Hematopoietic multipotent progenitor cell (in vitro differentiated cells): Measurements from ENCODE around the gene STOML3. TPM values are rescaled to one million over a fixed set of nuclear protein-coding genes. Genes with fewer than 3 reads are reported as not detected.
"Not testable (repeated sequence)": the region's sequence is repeated elsewhere in the genome, so short reads cannot be mapped to it uniquely, and the experiment has no call there.

Experiments
- DNase-seq, 3 donors: peaks; one replicate each; pipeline ENCODE4 v3.0.0-alpha.2; 2011 to 2015; ENCODE audit warnings: low read depth in 2 of 3, low spot score in 2 of 3
- total RNA-seq: library from RNA; depleted of rRNA; stranded (reverse); fragments of >200 nt; gene quantifications from one replicate; pipeline ENCODE4 v1.2.3, GENCODE V29; 2012

STOML3 gene
- total RNA-seq = 0.54 TPM

GRCh38 chr13:38990693-38991092, at the start of gene STOML3:
TSS of gene STOML3 (minus strand) at chr13:38990831. CDS start at chr13:38990721, 110 bp downstream.
- peak in 1 of 3 donors; percentile 55 for DNase-seq

- no peak for DNase-seq
These were observed 49.6 kb upstream of the STOML3 start for GRCh38 chr13:39040206-39040605.

- no peak for DNase-seq
These were observed 48.4 kb upstream of the STOML3 start for GRCh38 chr13:39039041-39039440.

- peak in 1 of 3 donors; percentile 46 for DNase-seq
These were observed 48.0 kb upstream of the STOML3 start for GRCh38 chr13:39038569-39039030.

- DNase-seq = peak; percentile 67 to 98 (median 96)
These were observed 47.4 kb upstream of the STOML3 start, which contains the start of the genes NHLRC3 and PROSER1 for GRCh38 chr13:39037880-39038568. TSS of gene NHLRC3 (plus strand) at chr13:39038456. CDS start at chr13:39038640, 184 bp downstream. TSS of gene PROSER1 (minus strand) at chr13:39038089. CDS start at chr13:39037242, 847 bp downstream.

GRCh38 chr13:39037410-39037879, 46.8 kb upstream of the STOML3 start:
- DNase-seq = peak in 1 of 3 donors; percentile 26

- DNase-seq = peak in 1 of 3 donors; percentile 35
These were observed 45.6 kb upstream of the STOML3 start for GRCh38 chr13:39036212-39036611.

- no peak for DNase-seq
These were observed 45.2 kb upstream of the STOML3 start for GRCh38 chr13:39035799-39036198.

- DNase-seq = no peak
These were observed 44.6 kb upstream of the STOML3 start for GRCh38 chr13:39035204-39035603.

- no peak for DNase-seq
These were observed 43.5 kb upstream of the STOML3 start for GRCh38 chr13:39034085-39034484.

- no peak for DNase-seq
These were observed 41.5 kb upstream of the STOML3 start for GRCh38 chr13:39032150-39032549.

- DNase-seq = no peak
These were observed 34.8 kb upstream of the STOML3 start for GRCh38 chr13:39025433-39025839.

GRCh38 chr13:39023761-39024160, 33.1 kb upstream of the STOML3 start:
- no peak for DNase-seq

GRCh38 chr13:39023316-39023715, 32.7 kb upstream of the STOML3 start:
- DNase-seq = no peak

GRCh38 chr13:39020853-39021462, 30.3 kb upstream of the STOML3 start:
- DNase-seq = no peak

- peak in 1 of 3 donors; percentile 43 for DNase-seq
These were observed 26.2 kb upstream of the STOML3 start for GRCh38 chr13:39016787-39017186.

GRCh38 chr13:39016087-39016486, 25.5 kb upstream of the STOML3 start:
- no peak for DNase-seq

GRCh38 chr13:39013462-39013861, 22.8 kb upstream of the STOML3 start:
- DNase-seq = no peak

- no peak for DNase-seq
These were observed 22.0 kb upstream of the STOML3 start for GRCh38 chr13:39012608-39013007.

GRCh38 chr13:39006371-39007111, 15.9 kb upstream of the STOML3 start:
- not testable (repeated sequence) for DNase-seq

GRCh38 chr13:38998739-38999138, 8.1 kb upstream of the STOML3 start:
- peak in 1 of 3 donors; percentile 4 for DNase-seq
